GM18520 (cell line): ENCODE measurements around the gene WDR36.

Experiments used
- ATAC-seq: cut with Tn5 transposase; IDR thresholded peaks from one replicate; pipeline ENCODE4 v1.9.1; 2021; ENCODE audit not compliant: unreplicated experiment

The WDR36 gene

GRCh38 chr5:111092062-111092853 lies at the start of gene WDR36:
TSS of gene WDR36 (plus strand) at chr5:111092348. CDS start at chr5:111092457, 109 bp downstream.
- peak; percentile 91 for ATAC-seq

GRCh38 chr5:111043712-111044506 lies 48.2 kb upstream of the WDR36 start:
- no peak for ATAC-seq

GRCh38 chr5:111058064-111058463 lies 34.1 kb upstream of the WDR36 start:
- ATAC-seq, result no peak

- no peak for ATAC-seq
Observed at GRCh38 chr5:111060169-111060568, 32.0 kb upstream of the WDR36 start.

- ATAC-seq, result no peak
Observed at GRCh38 chr5:111061618-111062017, 30.5 kb upstream of the WDR36 start.

- peak; percentile 64 for ATAC-seq
Observed at GRCh38 chr5:111063709-111064322, 28.3 kb upstream of the WDR36 start.

- no peak for ATAC-seq
Observed at GRCh38 chr5:111066261-111066938, 25.7 kb upstream of the WDR36 start.

GRCh38 chr5:111068213-111068612 lies 23.9 kb upstream of the WDR36 start:
- no peak for ATAC-seq

GRCh38 chr5:111069839-111070238 lies 22.3 kb upstream of the WDR36 start:
- no peak for ATAC-seq

GRCh38 chr5:111070272-111071134 lies 21.6 kb upstream of the WDR36 start:
- no peak for ATAC-seq

GRCh38 chr5:111071413-111071812 lies 20.7 kb upstream of the WDR36 start, which contains the start of gene TSLP:
TSS of gene TSLP (plus strand) at chr5:111071713. CDS start at chr5:111071891, 178 bp downstream.
- ATAC-seq, result no peak

GRCh38 chr5:111072949-111073682 lies 19.0 kb upstream of the WDR36 start:
- ATAC-seq, result peak; percentile 66

- ATAC-seq, result no peak
Observed at GRCh38 chr5:111074244-111074643, 17.9 kb upstream of the WDR36 start.

GRCh38 chr5:111075520-111075919 lies 16.6 kb upstream of the WDR36 start:
- ATAC-seq, result no peak

GRCh38 chr5:111076091-111076490 lies 16.1 kb upstream of the WDR36 start:
- no peak for ATAC-seq

GRCh38 chr5:111077678-111078077 lies 14.5 kb upstream of the WDR36 start:
- ATAC-seq, result no peak

- ATAC-seq, result no peak
Observed at GRCh38 chr5:111079846-111080245, 12.3 kb upstream of the WDR36 start.

- ATAC-seq, result peak; percentile 65
Observed at GRCh38 chr5:111083323-111083722, 8.8 kb upstream of the WDR36 start.

- ATAC-seq, result no peak
Observed at GRCh38 chr5:111095982-111096381, 3.8 kb downstream of the WDR36 start.
